GM12864 (cell line): ENCODE measurements around the gene ARL4D.

Experiments used
- DNase-seq: peaks from one replicate; pipeline ENCODE4 v3.0.0-alpha.2; 2011; ENCODE audit warnings: low read depth
- H3K4me3 ChIP-seq: 2 replicates; pipeline ENCODE4 v1.5.1; 2011; ENCODE audit warnings: mild to moderate bottlenecking, low read depth, low read length, control low read depth
- CTCF ChIP-seq: IDR thresholded peaks from 2 replicates; pipeline ENCODE4 v1.5.1; 2011; ENCODE audit warnings: low read depth, mild to moderate bottlenecking, moderate library complexity, low read length, control low read depth, inconsistent platforms; ENCODE audit errors: missing control alignments

ARL4D gene

GRCh38 chr17:43398724-43399595 is at the start of gene ARL4D:
ARL4D (plus strand) TSS chr17:43398993; CDS start chr17:43399733, 740 bp downstream.
- no peak for DNase-seq
- H3K4me3 ChIP-seq, result peak within 1 kb of the TSS; percentile 67
- TF ChIP-seq CTCF, result no peak

GRCh38 chr17:43349142-43349541 is 49.7 kb upstream of the ARL4D start:
- TF ChIP-seq CTCF, result peak; percentile 15
- H3K4me3 ChIP-seq, result no peak overlapping the region
- no peak for DNase-seq

GRCh38 chr17:43350888-43351361 is 47.9 kb upstream of the ARL4D start:
- TF ChIP-seq CTCF, result no peak
- DNase-seq, result no peak
- no peak overlapping the region for H3K4me3 ChIP-seq

GRCh38 chr17:43351691-43352090 is 47.1 kb upstream of the ARL4D start:
- no peak for TF ChIP-seq CTCF
- no peak for DNase-seq
- H3K4me3 ChIP-seq, result no peak overlapping the region

- DNase-seq, result no peak
- TF ChIP-seq CTCF, result no peak
- H3K4me3 ChIP-seq, result no peak overlapping the region
Measured at GRCh38 chr17:43352579-43353331, 46.0 kb upstream of the ARL4D start.

- DNase-seq, result no peak
- no peak for TF ChIP-seq CTCF
- H3K4me3 ChIP-seq, result no peak overlapping the region
Measured at GRCh38 chr17:43353393-43353792, 45.4 kb upstream of the ARL4D start.
